GM21723 (cell line): ENCODE measurements around the gene FAM167B.
A peak's percentile ranks its signal among the peaks of the same experiment; 100 is the strongest.
"Not testable (repeated sequence)": the region's sequence is repeated elsewhere in the genome, so short reads cannot be mapped to it uniquely, and the experiment has no call there.

ENCODE experiments used
- ATAC-seq: cut with Tn5 transposase; IDR thresholded peaks from one replicate; pipeline ENCODE4 v1.9.1; 2021; ENCODE audit warnings: mild to moderate bottlenecking, moderate library complexity; ENCODE audit not compliant: unreplicated experiment

FAM167B gene

DNA sequence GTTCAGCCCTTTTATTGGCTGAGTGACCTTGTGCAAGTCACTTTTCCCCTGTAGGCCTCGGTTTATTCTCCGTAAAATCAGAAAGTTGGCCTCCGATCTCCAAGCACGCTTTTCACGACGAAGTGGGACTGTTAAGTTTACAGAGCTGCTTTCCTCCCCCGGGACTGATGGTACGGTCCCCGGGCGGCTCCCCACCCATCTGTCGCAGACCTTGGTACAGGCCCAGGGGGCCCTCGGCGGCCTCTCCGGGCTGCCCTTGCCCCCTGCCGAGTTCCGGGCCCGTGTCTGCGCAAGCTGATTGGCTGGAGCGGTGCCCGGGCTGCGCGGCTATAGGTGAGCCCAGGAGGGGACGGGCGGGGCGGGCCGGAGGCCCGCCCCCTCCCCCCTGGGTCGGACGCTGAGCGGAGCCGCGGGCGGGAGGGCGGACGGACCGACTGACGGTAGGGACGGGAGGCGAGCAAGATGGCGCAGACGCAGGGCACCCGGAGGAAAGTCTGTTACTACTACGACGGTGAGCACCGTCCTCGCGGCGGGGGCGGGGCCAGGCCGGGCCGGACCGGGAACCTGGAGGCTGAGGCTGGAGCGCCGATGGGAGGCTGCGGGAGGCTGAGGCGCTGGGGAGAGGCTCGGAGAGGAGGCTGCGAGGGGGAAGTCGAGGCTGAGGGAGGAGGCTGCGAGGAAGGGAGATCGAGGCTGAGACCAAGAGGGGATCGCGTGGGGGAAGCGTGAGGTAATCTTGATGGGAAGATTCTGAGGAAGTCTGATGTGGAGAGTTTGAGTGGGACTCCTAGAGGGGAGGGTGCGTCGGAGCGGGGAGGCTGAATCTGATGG is 44.9 kb downstream of the FAM167B start, which contains the start of gene HDAC1:
Gene HDAC1 (plus strand): TSS at position 376 of the 831 bp plus-strand sequence. CDS start 87 bp downstream, at position 463.
- peak; percentile 90 for ATAC-seq

DNA sequence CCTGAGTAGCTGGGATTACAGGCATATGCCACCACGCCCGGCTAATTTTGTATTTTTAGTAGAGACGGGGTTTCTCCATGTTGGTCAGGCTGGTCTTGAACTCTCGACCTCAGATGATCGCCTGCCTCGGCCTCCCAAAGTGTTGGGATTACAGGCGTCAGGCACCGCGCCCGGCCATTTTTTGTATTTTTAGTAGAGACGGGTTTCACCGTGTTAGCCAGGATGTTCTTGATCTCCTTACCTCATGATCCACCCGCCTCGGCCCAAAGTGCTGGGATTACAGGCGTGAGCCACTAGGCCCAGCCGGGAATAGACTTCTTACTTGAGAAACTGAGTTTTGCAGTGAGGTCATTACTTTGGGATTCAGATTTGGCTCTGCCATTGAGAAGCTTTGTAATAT is 51.2 kb downstream of the FAM167B start:
- ATAC-seq, result not testable (repeated sequence)
